HEK293T (cell line): ENCODE data around the gene CBL.

ENCODE experiments used
- CTCF ChIA-PET: fragments of 350-600 bp; formaldehyde crosslinking; extraction: SDS; loops from one replicate; lab custom pipeline; 2021; ENCODE audit warnings: antibody characterized with exemption, inconsistent platforms; lab: Yijun Ruan, JAX
- POLR2A ChIA-PET: fragments of 350-600 bp; formaldehyde crosslinking; extraction: SDS; loops from one replicate; lab custom pipeline; 2020; ENCODE audit warnings: antibody characterized with exemption, inconsistent platforms; lab: Yijun Ruan, JAX
- DNase-seq: peaks from one replicate; pipeline ENCODE4 v3.0.0; 2012; ENCODE audit warnings: mixed read lengths; ENCODE audit errors: extremely low spot score
- ARNT ChIP-seq: fragments of 450-650 bp; IDR thresholded peaks from 2 replicates; pipeline ENCODE4 v1.6.1; 2017; ENCODE audit warnings: mild to moderate bottlenecking
- BHLHE40 ChIP-seq: fragments of 450-650 bp; IDR thresholded peaks from 2 replicates; pipeline ENCODE4 v1.6.1; 2016; ENCODE audit warnings: mild to moderate bottlenecking, moderate library complexity, borderline replicate concordance
- CTBP1 ChIP-seq: fragments of 450-650 bp; IDR thresholded peaks from 2 replicates; pipeline ENCODE4 v1.6.1; 2016; ENCODE audit warnings: borderline replicate concordance
- ELF4 ChIP-seq: fragments of 450-650 bp; IDR thresholded peaks from 2 replicates; pipeline ENCODE4 v1.6.1; 2017; ENCODE audit warnings: antibody characterized with exemption
- FOXA1 ChIP-seq: fragments of 450-650 bp; IDR thresholded peaks from 2 replicates; pipeline ENCODE4 v1.6.1; 2016; ENCODE audit warnings: mild to moderate bottlenecking
- FOXK2 ChIP-seq: fragments of 450-650 bp; IDR thresholded peaks from 2 replicates; pipeline ENCODE4 v1.6.1; 2016; ENCODE audit warnings: mild to moderate bottlenecking
- FOXM1 ChIP-seq: fragments of 450-650 bp; IDR thresholded peaks from 2 replicates; pipeline ENCODE4 v1.6.1; 2017; ENCODE audit warnings: mild to moderate bottlenecking, borderline replicate concordance
- HDGF ChIP-seq: fragments of 450-650 bp; IDR thresholded peaks from 2 replicates; pipeline ENCODE4 v1.6.1; 2017; ENCODE audit warnings: antibody characterized with exemption, borderline replicate concordance
- L3MBTL2 ChIP-seq: fragments of 450-650 bp; conservative IDR thresholded peaks from 2 replicates; pipeline ENCODE4 v1.6.1; 2016; ENCODE audit warnings: mild to moderate bottlenecking
- LEF1 ChIP-seq: fragments of 450-650 bp; IDR thresholded peaks from 2 replicates; pipeline ENCODE4 v1.6.1; 2017; ENCODE audit warnings: mild to moderate bottlenecking, borderline replicate concordance
- NFRKB ChIP-seq: fragments of 450-650 bp; IDR thresholded peaks from 2 replicates; pipeline ENCODE4 v1.6.1; 2016; ENCODE audit warnings: mild to moderate bottlenecking, moderate library complexity
- PKNOX1 ChIP-seq: fragments of 450-650 bp; IDR thresholded peaks from 2 replicates; pipeline ENCODE4 v1.6.1; 2016
- SP1 ChIP-seq: fragments of 450-650 bp; IDR thresholded peaks from 2 replicates; pipeline ENCODE4 v1.6.1; 2017
- SUZ12 ChIP-seq: fragments of 450-650 bp; IDR thresholded peaks from 2 replicates; pipeline ENCODE4 v1.6.1; 2016; ENCODE audit warnings: mild to moderate bottlenecking
- TARDBP ChIP-seq: fragments of 450-650 bp; IDR thresholded peaks from 2 replicates; pipeline ENCODE4 v1.6.1; 2016
- ZNF384 ChIP-seq: fragments of 450-650 bp; IDR thresholded peaks from 2 replicates; pipeline ENCODE4 v1.6.1; 2016

The CBL gene

DNA sequence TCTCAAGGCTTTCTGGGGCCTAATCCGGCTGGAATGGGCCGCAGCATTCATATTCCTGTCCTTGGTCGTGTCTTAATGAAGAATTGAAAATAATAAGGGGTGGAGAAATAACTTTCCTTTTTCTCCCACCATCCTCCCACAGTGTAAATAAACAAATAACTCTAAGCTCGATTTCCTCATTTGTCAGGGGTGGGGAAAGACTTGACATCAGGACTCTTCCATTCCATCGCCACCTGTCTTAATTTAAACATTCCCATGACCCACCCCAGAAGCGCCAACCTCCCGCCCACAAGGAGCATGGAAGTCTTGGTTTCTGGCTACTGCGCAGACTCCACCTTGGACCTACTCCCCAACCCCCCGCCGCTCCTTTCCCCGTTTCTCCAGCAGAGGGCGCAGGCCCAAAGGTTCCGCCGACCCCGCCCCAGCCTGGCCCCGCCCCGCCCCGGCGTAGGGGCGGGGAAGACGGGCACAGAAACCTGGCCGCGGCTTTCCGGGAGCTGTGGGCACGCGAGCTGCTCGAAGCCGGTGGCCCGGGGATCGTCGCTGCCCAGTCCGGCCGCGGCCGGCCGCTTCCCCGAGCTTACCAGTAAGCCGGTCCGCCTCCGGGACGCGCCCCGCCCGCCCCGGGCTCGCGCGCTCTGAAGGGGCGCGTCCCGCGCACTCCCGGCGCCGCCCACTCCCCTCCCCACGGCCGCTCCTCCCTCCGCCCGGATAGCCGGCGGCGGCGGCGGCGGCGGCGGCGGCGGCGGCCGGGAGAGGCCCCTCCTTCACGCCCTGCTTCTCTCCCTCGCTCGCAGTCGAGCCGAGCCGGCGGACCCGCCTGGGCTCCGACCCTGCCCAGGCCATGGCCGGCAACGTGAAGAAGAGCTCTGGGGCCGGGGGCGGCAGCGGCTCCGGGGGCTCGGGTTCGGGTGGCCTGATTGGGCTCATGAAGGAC is at the start of gene CBL:
Gene CBL, plus strand, starts transcription at position 766 of the 937 bp plus-strand sequence. Its CDS starts 79 bp downstream, at position 845.
- peak; percentile 95 for DNase-seq
- POLR2A ChIA-PET = interaction anchor here (0.9 to 2.3 kb wide), 9 partner anchors 9 to 121 kb away, joined by 3 to 9 read pairs (median 4); partner anchors contain the start of genes C2CD2L, HMBS and MCAM
- CTCF ChIA-PET = interaction anchor here (0.5 to 1.3 kb wide), 14 partner anchors 9 to 269 kb away, joined by 3 to 7 read pairs (median 3); no protein-coding TSS in a partner anchor
- TF ChIP-seq ELF4 = no peak
- TF ChIP-seq FOXM1 = no peak
- TF ChIP-seq SP1 = peak; percentile 41; the same call in 1 of the 2 replicates

GRCh38 chr11:119156496-119156895 is 49.6 kb upstream of the CBL start:
- POLR2A ChIA-PET = no interaction called here
- no peak for DNase-seq
- no peak for TF ChIP-seq L3MBTL2
- TF ChIP-seq BHLHE40 = no peak
- TF ChIP-seq ARNT = no peak
- TF ChIP-seq SUZ12 = no peak
- TF ChIP-seq NFRKB = no peak
- TF ChIP-seq ELF4 = no peak
- TF ChIP-seq LEF1 = no peak
- no peak for TF ChIP-seq FOXM1
- no peak for TF ChIP-seq ZNF384
- TF ChIP-seq TARDBP = no peak
- no peak for TF ChIP-seq CTBP1
- TF ChIP-seq SP1 = no peak
- no peak for TF ChIP-seq FOXA1
- no peak for TF ChIP-seq PKNOX1
- CTCF ChIA-PET = interaction anchor here (1.4 to 3.7 kb wide), 3 partner anchors 8 to 13 kb away, joined by 4 to 14 read pairs (median 6); partner anchors contain the start of gene ABCG4

DNA sequence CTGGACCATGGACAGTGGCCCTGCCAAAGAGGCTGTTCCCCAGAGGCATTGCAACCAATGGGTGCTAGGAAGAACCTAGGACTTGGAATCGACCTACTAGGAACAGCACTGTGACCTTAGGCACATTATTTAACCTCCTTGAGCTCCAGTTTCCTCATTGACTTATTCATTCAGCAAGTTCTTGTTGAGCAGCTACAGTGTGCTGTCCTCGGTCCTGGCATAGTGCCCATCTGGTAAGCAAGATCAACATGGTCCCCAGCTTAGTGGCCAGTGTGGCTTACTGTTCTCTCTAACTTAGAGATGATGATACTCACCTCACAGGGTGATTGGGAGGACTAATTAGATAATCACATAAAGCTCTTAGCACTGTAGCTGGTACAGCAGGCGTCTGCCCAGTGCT is 49.1 kb upstream of the CBL start:
- ChIA-PET POLR2A (no interaction called here), CTCF (interaction anchor here (1.4 to 3.7 kb wide), 3 partner anchors 9 to 12 kb away, joined by 4 to 14 read pairs (median 6); partner anchors contain the start of gene ABCG4)
- TF ChIP-seq LEF1 (no peak), PKNOX1 (no peak), HDGF (no peak), CTBP1 (no peak), ZNF384 (no peak), ARNT (no peak), L3MBTL2 (no peak), FOXM1 (no peak), SP1 (no peak), TARDBP (no peak), BHLHE40 (no peak), SUZ12 (no peak), FOXK2 (no peak), ELF4 (no peak), NFRKB (no peak), FOXA1 (no peak)
- no peak for DNase-seq

GRCh38 chr11:119158467-119158866 is 47.7 kb upstream of the CBL start:
- no peak for DNase-seq
- TF ChIP-seq L3MBTL2 (no peak), FOXA1 (no peak), BHLHE40 (no peak), CTBP1 (no peak), FOXK2 (no peak), HDGF (no peak), SP1 (no peak), PKNOX1 (no peak), LEF1 (no peak), NFRKB (no peak), SUZ12 (no peak), ARNT (no peak), FOXM1 (no peak), TARDBP (no peak), ZNF384 (no peak), ELF4 (no peak)
- ChIA-PET CTCF (interaction anchor here (3.7 kb wide), 1 partner anchor 11 kb away, joined by 14 read pairs; no protein-coding TSS in a partner anchor), POLR2A (no interaction called here)

DNA sequence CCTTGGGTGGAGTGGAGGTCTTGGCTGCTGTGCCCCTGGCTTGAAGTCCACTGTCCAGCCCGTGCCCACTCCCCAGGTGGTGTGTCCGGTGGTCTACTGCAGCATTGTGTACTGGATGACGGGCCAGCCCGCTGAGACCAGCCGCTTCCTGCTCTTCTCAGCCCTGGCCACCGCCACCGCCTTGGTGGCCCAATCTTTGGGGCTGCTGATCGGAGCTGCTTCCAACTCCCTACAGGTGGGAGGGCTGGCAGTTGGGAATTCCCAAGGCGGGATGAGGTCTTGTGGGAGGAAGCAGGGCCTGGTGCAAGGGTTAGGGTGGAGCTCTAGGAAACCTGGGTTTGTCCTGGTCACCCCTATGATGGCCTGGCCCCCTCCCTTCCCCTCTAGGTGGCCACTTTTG is 46.0 kb upstream of the CBL start:
- POLR2A ChIA-PET = interaction anchor here (1.0 to 1.1 kb wide), 2 partner anchors 9 to 10 kb away, joined by 3 to 5 read pairs; partner anchors contain the start of gene NLRX1
- CTCF ChIA-PET = no interaction called here
- DNase-seq = no peak
- TF ChIP-seq ARNT = no peak
- no peak for TF ChIP-seq FOXK2
- no peak for TF ChIP-seq SP1
- TF ChIP-seq NFRKB = no peak
- TF ChIP-seq ELF4 = no peak
- no peak for TF ChIP-seq ZNF384
- no peak for TF ChIP-seq CTBP1
- TF ChIP-seq PKNOX1 = no peak
- no peak for TF ChIP-seq TARDBP
- TF ChIP-seq FOXM1 = no peak
- no peak for TF ChIP-seq L3MBTL2
- TF ChIP-seq FOXA1 = no peak
- TF ChIP-seq BHLHE40 = no peak
- TF ChIP-seq HDGF = no peak
- no peak for TF ChIP-seq LEF1
- no peak for TF ChIP-seq SUZ12
